K562 (cell line): ENCODE data around the gene ELAC2. TPM values are rescaled to one million over a fixed set of nuclear protein-coding genes. Genes with fewer than 3 reads are reported as not detected.

Source experiments
- ATAC-seq: fragments of 200-7000 bp; cut with Tn5 transposase; 3 replicates; pipeline ENCODE4 v1.9.1; 2020; ENCODE audit warnings: moderate library complexity
- BruUV-seq: library from RNA; stranded (reverse); fragments of 400-500 nt; replicated peaks from 2 replicates; lab custom pipeline; 2021; lab: Mats Ljungman, UMichigan
- CTCF ChIA-PET: fragments of 300-600 bp; formaldehyde crosslinking; extraction: SDS; loops from one replicate; lab custom pipeline; 2021; ENCODE audit warnings: low intra/inter-chr PET ratio; lab: Yijun Ruan, JAX
- POLR2A ChIA-PET: fragments of 300-600, 350-650 bp; sonication (Branson Sonifier 250); formaldehyde crosslinking; extraction: SDS; loops from one replicate; lab custom pipeline; 2021; ENCODE audit warnings: antibody characterized with exemption, inconsistent platforms; lab: Yijun Ruan, JAX
- DNase-seq, 4 experiments: peaks; one replicate each; pipeline versions ENCODE4 v3.0.0 to v3.0.0-alpha.2; 2011 to 2018; ENCODE audit warnings: low spot score in 3 of 4, mixed read lengths in 3 of 4; ENCODE audit errors: extremely low read depth in 1 of 4
- FAIRE-seq: peaks from 2 replicates; lab custom pipeline; 2011; peaks lifted over from hg19 to GRCh38; lab: Jason Lieb, UNC
- H2AFZ ChIP-seq: 2 replicates; pipeline ENCODE4 v1.6.0; 2011; ENCODE audit warnings: low read depth, low read length, control low read depth, inconsistent platforms
- H3K27ac ChIP-seq: fragments of 200-600 bp; 3 replicates; pipeline ENCODE4 v1.8.0; 2011; ENCODE audit warnings: low read depth, mild to moderate bottlenecking, control low read depth, inconsistent platforms, low read length, moderate library complexity, mixed read lengths; ENCODE audit errors: extremely low read depth
- H3K27me3 ChIP-seq, 2 experiments: fragments of 300-600 bp in 1 of 2; 2 replicates in 1 of 2; 3 replicates in 1 of 2; pipeline versions ENCODE4 v1.6.0 to v1.8.0; 2011; ENCODE audit warnings: inconsistent platforms in 2 of 2, low read length in 2 of 2, mild to moderate bottlenecking in 1 of 2, mixed read lengths in 1 of 2, moderate library complexity in 1 of 2; ENCODE audit not compliant: control insufficient read depth in 2 of 2, insufficient read depth in 2 of 2
- H3K36me3 ChIP-seq: fragments of 300-600 bp; 3 replicates; pipeline ENCODE4 v1.8.0; 2011; ENCODE audit warnings: mild to moderate bottlenecking, low read length, inconsistent platforms; ENCODE audit not compliant: control insufficient read depth, insufficient read depth
- H3K4me1 ChIP-seq, 2 experiments: fragments of 200-600 bp in 1 of 2; replicated peaks in 1 of 2; 2 replicates in 1 of 2; 3 replicates in 1 of 2; pipeline versions ENCODE4 v1.5.1 to v1.8.0; 2011; ENCODE audit warnings: inconsistent platforms in 2 of 2, low read length in 2 of 2, mild to moderate bottlenecking in 1 of 2, mixed read lengths in 1 of 2, moderate library complexity in 1 of 2; ENCODE audit not compliant: control insufficient read depth in 2 of 2, insufficient read depth in 2 of 2
- H3K4me2 ChIP-seq: 2 replicates; pipeline ENCODE4 v1.6.1; 2011; ENCODE audit warnings: low read length, control low read depth, inconsistent platforms, mixed read lengths; ENCODE audit not compliant: insufficient read depth
- H3K4me3 ChIP-seq: fragments of 200-600 bp; sonication (generic), shearing (Covaris generic); 2 replicates; pipeline ENCODE4 v1.5.1; 2016; ENCODE audit warnings: control low read depth, inconsistent platforms
- H3K79me2 ChIP-seq: fragments of 200-600 bp; 3 replicates; pipeline ENCODE4 v1.8.0; 2011; ENCODE audit warnings: low read length, inconsistent platforms; ENCODE audit not compliant: control insufficient read depth, insufficient read depth
- H3K9ac ChIP-seq, 2 experiments: 2 replicates each; pipeline versions ENCODE4 v1.6.0 to v1.6.1; 2011; ENCODE audit warnings: low read depth in 2 of 2, low read length in 2 of 2, control low read depth in 1 of 2, inconsistent platforms in 1 of 2, mild to moderate bottlenecking in 1 of 2, mixed read lengths in 1 of 2; ENCODE audit not compliant: insufficient read depth in 1 of 2
- H3K9me1 ChIP-seq: one replicate; pipeline ENCODE4 v1.6.0; 2011; ENCODE audit warnings: inconsistent platforms, mild to moderate bottlenecking, low read length, moderate library complexity; ENCODE audit not compliant: control insufficient read depth, insufficient read depth
- H3K9me3 ChIP-seq: replicated peaks from 2 replicates; pipeline ENCODE4 v1.5.1; 2011; ENCODE audit warnings: low read depth, low read length, inconsistent platforms; ENCODE audit not compliant: control insufficient read depth, insufficient read depth
- H4K20me1 ChIP-seq: replicated peaks from 2 replicates; pipeline ENCODE4 v1.6.1; 2011; ENCODE audit warnings: low read length, inconsistent platforms, mixed read lengths; ENCODE audit not compliant: control insufficient read depth, insufficient read depth
- E2F3 ChIP-seq: fragments of 250-450 bp; sonication (Bioruptor Pico); IDR thresholded peaks from 2 replicates; pipeline ENCODE4 v1.4.0; 2020; ENCODE audit warnings: mild to moderate bottlenecking
- ERF ChIP-seq: fragments of 450-650 bp; formaldehyde crosslinking; IDR thresholded peaks from 2 replicates; pipeline ENCODE4 v1.4.0; 2020; ENCODE audit warnings: mild to moderate bottlenecking, mixed read lengths
- GTF2F1 ChIP-seq: IDR thresholded peaks from 2 replicates; pipeline ENCODE4 v1.6.1; 2011; ENCODE audit warnings: low read depth, low read length, improper control_type of control experiment
- WGBS: fragments of 100-300 bp; shearing (Covaris generic); methylation state at CpG from one replicate; pipeline ENCODE4 v1.1.6; 2016; ENCODE audit warnings: low coverage, mixed read lengths; ENCODE audit not compliant: insufficient coverage; ENCODE audit errors: missing lambda C conversion rate; 5-methylcytosine and 5-hydroxymethylcytosine counted together
- in situ Hi-C: fragments of 300-500 bp; cut with MboI; formaldehyde crosslinking; loops from 4 replicates; pipeline ENCODE4 v1.15.0; 2018; ENCODE audit warnings: inconsistent platforms, mixed read lengths
- intact Hi-C: fragments of 100-400 bp; cut with micrococcal nuclease; formaldehyde crosslinking; loops from 2 replicates; pipeline ENCODE4 v1.14.2; 2022
- polyA plus RNA-seq, 8 experiments: library from polyadenylated mRNA; depleted of rRNA in 4 of 8; stranded (reverse) in 5 of 8; unstranded in 3 of 8; fragments of >200 nt; fragmentation: Nextera tagmentation in 2 of 8; fragmentation: Illumina TruSeq in 1 of 8; extraction: Ambion mirVana in 2 of 8; extraction: Trizol in 1 of 8; gene quantifications; 2 replicates each; pipeline versions ENCODE4 v1.2.1 to v1.2.3, GENCODE V29; 2011 to 2014; ENCODE audit warnings: inconsistent platforms in 1 of 8, missing spikeins in 1 of 8
- total RNA-seq, 7 experiments: library from RNA; depleted of rRNA in 6 of 7; stranded (reverse); fragments of >200 nt in 6 of 7; fragmentation: Illumina TruSeq in 2 of 7; extraction: Trizol in 2 of 7; gene quantifications; 2 replicates each; pipeline versions ENCODE4 v1.2.1 to v1.2.3, GENCODE V29; 2011 to 2021; ENCODE audit warnings: low replicate concordance in 1 of 7
- TF ChIP-seq, protein P1 (sequence below): sonication (generic); formaldehyde crosslinking; IDR thresholded peaks from 2 replicates; pipeline ENCODE4 v1.5.0; 2020; ENCODE audit warnings: missing genetic modification reagents
- TF ChIP-seq, protein P2 (sequence below): fragments of 450-650 bp; IDR thresholded peaks from 2 replicates; pipeline ENCODE4 v1.6.1; 2014; ENCODE audit warnings: low read depth, mild to moderate bottlenecking, moderate library complexity, borderline replicate concordance
- TF ChIP-seq, protein P3 (sequence below): fragments of 450-650 bp; IDR thresholded peaks from 2 replicates; pipeline ENCODE4 v1.7.1; 2018; ENCODE audit warnings: mild to moderate bottlenecking, low read depth; ENCODE audit not compliant: partially characterized antibody

Gene ELAC2
- total and polyA plus RNA-seq, 9 of the 15 experiments (the other 6 are each of a cell fraction or from before 2014, with no cell fraction given), result 4.5 to 129 (median 70.6) TPM

DNA sequence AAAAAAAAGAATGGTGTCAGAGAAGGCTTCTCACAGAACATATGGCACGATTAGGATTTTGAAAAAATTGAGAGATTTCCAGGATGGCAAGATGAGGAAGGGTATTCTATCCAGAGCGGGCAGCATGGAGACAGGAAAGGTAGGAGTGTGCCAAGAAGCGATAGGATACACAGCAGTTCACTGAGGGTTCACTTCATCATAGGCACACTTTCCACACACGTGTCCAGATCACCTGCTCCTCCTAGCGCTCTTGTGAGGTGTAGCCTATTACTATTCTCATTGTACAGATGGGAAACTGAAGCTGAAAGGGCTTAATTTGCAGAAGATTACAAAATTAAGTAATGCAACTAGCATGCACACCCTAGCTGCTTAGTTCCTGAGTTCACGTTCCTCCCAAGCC lies 6.2 kb upstream of the ELAC2 start:
- H3K36me3 ChIP-seq, result no peaks in the 10 kb centered on the region
- peaks cover 0 to 3% of the 10 kb centered on the region in 2 experiments; a peak in 1 of 5 replicates for H3K27me3 ChIP-seq
- H3K4me2 ChIP-seq, result peak overlapping the region; percentile 74
- no peak overlapping the region for H3K9ac ChIP-seq
- no peaks in the 10 kb centered on the region for H3K9me3 ChIP-seq
- TF ChIP-seq, protein P1, sequence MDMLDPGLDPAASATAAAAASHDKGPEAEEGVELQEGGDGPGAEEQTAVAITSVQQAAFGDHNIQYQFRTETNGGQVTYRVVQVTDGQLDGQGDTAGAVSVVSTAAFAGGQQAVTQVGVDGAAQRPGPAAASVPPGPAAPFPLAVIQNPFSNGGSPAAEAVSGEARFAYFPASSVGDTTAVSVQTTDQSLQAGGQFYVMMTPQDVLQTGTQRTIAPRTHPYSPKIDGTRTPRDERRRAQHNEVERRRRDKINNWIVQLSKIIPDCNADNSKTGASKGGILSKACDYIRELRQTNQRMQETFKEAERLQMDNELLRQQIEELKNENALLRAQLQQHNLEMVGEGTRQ (CRISPR knock-in tag), result no peak
- TF ChIP-seq, protein P2, sequence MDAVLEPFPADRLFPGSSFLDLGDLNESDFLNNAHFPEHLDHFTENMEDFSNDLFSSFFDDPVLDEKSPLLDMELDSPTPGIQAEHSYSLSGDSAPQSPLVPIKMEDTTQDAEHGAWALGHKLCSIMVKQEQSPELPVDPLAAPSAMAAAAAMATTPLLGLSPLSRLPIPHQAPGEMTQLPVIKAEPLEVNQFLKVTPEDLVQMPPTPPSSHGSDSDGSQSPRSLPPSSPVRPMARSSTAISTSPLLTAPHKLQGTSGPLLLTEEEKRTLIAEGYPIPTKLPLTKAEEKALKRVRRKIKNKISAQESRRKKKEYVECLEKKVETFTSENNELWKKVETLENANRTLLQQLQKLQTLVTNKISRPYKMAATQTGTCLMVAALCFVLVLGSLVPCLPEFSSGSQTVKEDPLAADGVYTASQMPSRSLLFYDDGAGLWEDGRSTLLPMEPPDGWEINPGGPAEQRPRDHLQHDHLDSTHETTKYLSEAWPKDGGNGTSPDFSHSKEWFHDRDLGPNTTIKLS, result no peak
- TF ChIP-seq GTF2F1 (no peak), E2F3 (CRISPR knock-in tag) (no peak), ERF (no peak)
- TF ChIP-seq, protein P3, sequence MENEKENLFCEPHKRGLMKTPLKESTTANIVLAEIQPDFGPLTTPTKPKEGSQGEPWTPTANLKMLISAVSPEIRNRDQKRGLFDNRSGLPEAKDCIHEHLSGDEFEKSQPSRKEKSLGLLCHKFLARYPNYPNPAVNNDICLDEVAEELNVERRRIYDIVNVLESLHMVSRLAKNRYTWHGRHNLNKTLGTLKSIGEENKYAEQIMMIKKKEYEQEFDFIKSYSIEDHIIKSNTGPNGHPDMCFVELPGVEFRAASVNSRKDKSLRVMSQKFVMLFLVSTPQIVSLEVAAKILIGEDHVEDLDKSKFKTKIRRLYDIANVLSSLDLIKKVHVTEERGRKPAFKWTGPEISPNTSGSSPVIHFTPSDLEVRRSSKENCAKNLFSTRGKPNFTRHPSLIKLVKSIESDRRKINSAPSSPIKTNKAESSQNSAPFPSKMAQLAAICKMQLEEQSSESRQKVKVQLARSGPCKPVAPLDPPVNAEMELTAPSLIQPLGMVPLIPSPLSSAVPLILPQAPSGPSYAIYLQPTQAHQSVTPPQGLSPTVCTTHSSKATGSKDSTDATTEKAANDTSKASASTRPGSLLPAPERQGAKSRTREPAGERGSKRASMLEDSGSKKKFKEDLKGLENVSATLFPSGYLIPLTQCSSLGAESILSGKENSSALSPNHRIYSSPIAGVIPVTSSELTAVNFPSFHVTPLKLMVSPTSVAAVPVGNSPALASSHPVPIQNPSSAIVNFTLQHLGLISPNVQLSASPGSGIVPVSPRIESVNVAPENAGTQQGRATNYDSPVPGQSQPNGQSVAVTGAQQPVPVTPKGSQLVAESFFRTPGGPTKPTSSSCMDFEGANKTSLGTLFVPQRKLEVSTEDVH, result no peak
- H2AFZ ChIP-seq, result peak overlapping the region; percentile 95
- peaks cover 0 to 2% of the 10 kb centered on the region in 2 experiments; a peak in 2 of 5 replicates for H3K4me1 ChIP-seq
- BruUV-seq, result no TSS peak
- H3K79me2 ChIP-seq, result no peaks in the 10 kb centered on the region
- ChIA-PET CTCF (interaction anchor here (0.6 kb wide), 1 partner anchor 1271 kb away, joined by 5 read pairs; no protein-coding TSS in a partner anchor), POLR2A (no interaction called here)
- DNase-seq (no peak), FAIRE-seq (no peak), ATAC-seq (peak; percentile 61)
- WGBS, result 26% methylated on average over 4 of the region's 6 CpGs
- no peak overlapping the region for H3K27ac ChIP-seq
- intact Hi-C loops (no loop called here), in situ Hi-C loops (no loop called here)
- no peaks in the 10 kb centered on the region for H3K9me1 ChIP-seq
- H4K20me1 ChIP-seq, result no peaks in the 10 kb centered on the region
- H3K4me3 ChIP-seq, result 0 out of 2 replicates have a peak overlapping the region, but pooled peaks have one; percentile 34
